ENCODE measurements around the gene RAB31. TPM values are rescaled to one million over a fixed set of nuclear protein-coding genes. Genes with fewer than 3 reads are reported as not detected.

RAB31 gene
- polyA plus RNA-seq, 1 of the 3 experiments (the other 2 are of a cell fraction), result 23.0 TPM

DNA sequence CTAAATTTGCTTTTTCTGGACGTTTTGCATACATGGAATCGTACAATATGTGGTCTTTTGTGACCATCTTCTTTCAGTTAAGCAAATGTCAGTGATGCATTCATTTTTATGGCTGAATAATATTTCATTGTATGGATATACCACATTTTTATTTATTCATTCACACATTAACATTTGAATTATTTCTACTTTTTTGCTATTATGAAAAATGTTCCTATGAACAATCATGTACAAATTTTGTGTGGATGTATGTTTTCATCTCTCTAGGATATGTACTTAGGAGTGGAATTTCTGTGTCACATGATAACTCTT, 110.3 kb downstream of the RAB31 start:
- Histone ChIP-seq H3K79me2 (ENCODE audit: insufficient read depth) (no peaks in the 10 kb centered on the region), H3K27ac (ENCODE audit: low read depth in 2 of 2, low read length in 1 of 2) (no peak overlapping the region), H2AFZ (ENCODE audit: low read depth) (no peak overlapping the region), H3F3A (replicated peaks; ENCODE audit: insufficient read depth) (peaks cover 12% of the 10 kb centered on the region), H3K9ac (no peak overlapping the region), H3K36me3 (replicated peaks in 1 of 2; ENCODE audit: control insufficient read depth in 1 of 2, insufficient read depth in 2 of 2, low read length in 1 of 2) (peaks cover 2 to 35% of the 10 kb centered on the region in 2 experiments), H4K20me1 (ENCODE audit: insufficient read depth) (no peaks in the 10 kb centered on the region), H3K4me2 (no peak overlapping the region), H3K4me1 (ENCODE audit: control insufficient read depth in 1 of 2, insufficient read depth in 2 of 2, low read depth in 1 of 2, low read length in 1 of 2) (peaks cover 0 to 13% of the 10 kb centered on the region in 2 experiments; a peak in 2 of 4 replicates), H3K27me3 (ENCODE audit: insufficient read depth) (no peaks in the 10 kb centered on the region), H3K9me3 (no peaks in the 10 kb centered on the region), H3K4me3 (ENCODE audit: low read depth in 2 of 2, low read length in 1 of 2) (no peak overlapping the region), H3K9me2 (no peaks in the 10 kb centered on the region)
- DNase-seq, result no peak
- TF ChIP-seq, protein P1, sequence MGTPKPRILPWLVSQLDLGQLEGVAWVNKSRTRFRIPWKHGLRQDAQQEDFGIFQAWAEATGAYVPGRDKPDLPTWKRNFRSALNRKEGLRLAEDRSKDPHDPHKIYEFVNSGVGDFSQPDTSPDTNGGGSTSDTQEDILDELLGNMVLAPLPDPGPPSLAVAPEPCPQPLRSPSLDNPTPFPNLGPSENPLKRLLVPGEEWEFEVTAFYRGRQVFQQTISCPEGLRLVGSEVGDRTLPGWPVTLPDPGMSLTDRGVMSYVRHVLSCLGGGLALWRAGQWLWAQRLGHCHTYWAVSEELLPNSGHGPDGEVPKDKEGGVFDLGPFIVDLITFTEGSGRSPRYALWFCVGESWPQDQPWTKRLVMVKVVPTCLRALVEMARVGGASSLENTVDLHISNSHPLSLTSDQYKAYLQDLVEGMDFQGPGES (IDR thresholded peaks at IDR 0.05; ENCODE audit: low read depth, low read length), result no peak
- TF ChIP-seq FOSL2 (IDR thresholded peaks at IDR 0.05; ENCODE audit: borderline replicate concordance, low read depth) (no peak), POLR2AphosphoS5 (IDR thresholded peaks at IDR 0.05; ENCODE audit: low read depth, low read length) (no peak), JUND (IDR thresholded peaks at IDR 0.05) (no peak), TAF1 (IDR thresholded peaks at IDR 0.05; ENCODE audit: borderline replicate concordance, low read depth, low read length) (no peak)
- TF ChIP-seq, protein P2, sequence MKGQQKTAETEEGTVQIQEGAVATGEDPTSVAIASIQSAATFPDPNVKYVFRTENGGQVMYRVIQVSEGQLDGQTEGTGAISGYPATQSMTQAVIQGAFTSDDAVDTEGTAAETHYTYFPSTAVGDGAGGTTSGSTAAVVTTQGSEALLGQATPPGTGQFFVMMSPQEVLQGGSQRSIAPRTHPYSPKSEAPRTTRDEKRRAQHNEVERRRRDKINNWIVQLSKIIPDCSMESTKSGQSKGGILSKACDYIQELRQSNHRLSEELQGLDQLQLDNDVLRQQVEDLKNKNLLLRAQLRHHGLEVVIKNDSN (IDR thresholded peaks at IDR 0.05; ENCODE audit: borderline replicate concordance, low read depth), result no peak
- TF ChIP-seq, protein P3, sequence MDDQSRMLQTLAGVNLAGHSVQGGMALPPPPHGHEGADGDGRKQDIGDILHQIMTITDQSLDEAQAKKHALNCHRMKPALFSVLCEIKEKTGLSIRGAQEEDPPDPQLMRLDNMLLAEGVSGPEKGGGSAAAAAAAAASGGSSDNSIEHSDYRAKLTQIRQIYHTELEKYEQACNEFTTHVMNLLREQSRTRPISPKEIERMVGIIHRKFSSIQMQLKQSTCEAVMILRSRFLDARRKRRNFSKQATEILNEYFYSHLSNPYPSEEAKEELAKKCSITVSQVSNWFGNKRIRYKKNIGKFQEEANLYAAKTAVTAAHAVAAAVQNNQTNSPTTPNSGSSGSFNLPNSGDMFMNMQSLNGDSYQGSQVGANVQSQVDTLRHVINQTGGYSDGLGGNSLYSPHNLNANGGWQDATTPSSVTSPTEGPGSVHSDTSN (IDR thresholded peaks at IDR 0.05), result no peak
- TF ChIP-seq, protein P4, sequence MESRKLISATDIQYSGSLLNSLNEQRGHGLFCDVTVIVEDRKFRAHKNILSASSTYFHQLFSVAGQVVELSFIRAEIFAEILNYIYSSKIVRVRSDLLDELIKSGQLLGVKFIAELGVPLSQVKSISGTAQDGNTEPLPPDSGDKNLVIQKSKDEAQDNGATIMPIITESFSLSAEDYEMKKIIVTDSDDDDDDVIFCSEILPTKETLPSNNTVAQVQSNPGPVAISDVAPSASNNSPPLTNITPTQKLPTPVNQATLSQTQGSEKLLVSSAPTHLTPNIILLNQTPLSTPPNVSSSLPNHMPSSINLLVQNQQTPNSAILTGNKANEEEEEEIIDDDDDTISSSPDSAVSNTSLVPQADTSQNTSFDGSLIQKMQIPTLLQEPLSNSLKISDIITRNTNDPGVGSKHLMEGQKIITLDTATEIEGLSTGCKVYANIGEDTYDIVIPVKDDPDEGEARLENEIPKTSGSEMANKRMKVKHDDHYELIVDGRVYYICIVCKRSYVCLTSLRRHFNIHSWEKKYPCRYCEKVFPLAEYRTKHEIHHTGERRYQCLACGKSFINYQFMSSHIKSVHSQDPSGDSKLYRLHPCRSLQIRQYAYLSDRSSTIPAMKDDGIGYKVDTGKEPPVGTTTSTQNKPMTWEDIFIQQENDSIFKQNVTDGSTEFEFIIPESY (IDR thresholded peaks at IDR 0.05; ENCODE audit: borderline replicate concordance, low read depth), result no peak
- ChIA-PET CTCF (no interaction called here), POLR2A (no interaction called here)
- WGBS (ENCODE audit: low lambda C conversion rate), result 56% methylated on average over 2 of the region's 2 CpGs

DNA sequence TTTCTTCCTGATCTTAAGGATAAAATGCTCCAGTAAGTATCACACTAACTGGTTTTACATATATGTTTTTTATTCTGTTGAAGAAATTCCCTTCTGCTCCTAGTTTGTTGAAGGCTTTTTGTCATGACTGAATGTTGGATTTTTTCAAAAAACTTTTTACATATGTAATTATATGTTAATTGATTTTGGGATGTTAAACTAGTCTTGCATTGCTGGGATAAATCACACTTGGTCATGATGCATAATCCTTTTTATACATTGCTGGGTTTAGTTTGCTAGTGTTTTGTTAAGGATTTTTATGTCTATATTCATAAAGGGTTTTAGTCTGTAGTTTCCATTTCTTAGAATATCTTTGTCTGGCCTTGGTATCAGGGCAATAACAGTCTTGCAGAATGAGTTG, 112.0 kb downstream of the RAB31 start:
- peaks cover 7 to 14% of the 10 kb centered on the region in 2 experiments; a peak in 3 of 4 replicates for H3K4me1 ChIP-seq (ENCODE audit: control insufficient read depth in 1 of 2, insufficient read depth in 2 of 2, low read depth in 1 of 2, low read length in 1 of 2)
- H3K27ac ChIP-seq (ENCODE audit: low read depth in 2 of 2, low read length in 1 of 2), result no peak overlapping the region
- no peak overlapping the region for H3K4me2 ChIP-seq
- H3K9me2 ChIP-seq, result no peaks in the 10 kb centered on the region
- no peak overlapping the region for H2AFZ ChIP-seq (ENCODE audit: low read depth)
- H3K79me2 ChIP-seq (ENCODE audit: insufficient read depth), result no peaks in the 10 kb centered on the region
- H3F3A ChIP-seq (replicated peaks; ENCODE audit: insufficient read depth), result no peaks in the 10 kb centered on the region
- H3K36me3 ChIP-seq (replicated peaks in 1 of 2; ENCODE audit: control insufficient read depth in 1 of 2, insufficient read depth in 2 of 2, low read length in 1 of 2), result peaks cover 2 to 35% of the 10 kb centered on the region in 2 experiments
- H4K20me1 ChIP-seq (ENCODE audit: insufficient read depth), result no peaks in the 10 kb centered on the region
- no peaks in the 10 kb centered on the region for H3K9me3 ChIP-seq
- no peaks in the 10 kb centered on the region for H3K27me3 ChIP-seq (ENCODE audit: insufficient read depth)
- CTCF ChIA-PET, result no interaction called here
- TF ChIP-seq, protein P5, sequence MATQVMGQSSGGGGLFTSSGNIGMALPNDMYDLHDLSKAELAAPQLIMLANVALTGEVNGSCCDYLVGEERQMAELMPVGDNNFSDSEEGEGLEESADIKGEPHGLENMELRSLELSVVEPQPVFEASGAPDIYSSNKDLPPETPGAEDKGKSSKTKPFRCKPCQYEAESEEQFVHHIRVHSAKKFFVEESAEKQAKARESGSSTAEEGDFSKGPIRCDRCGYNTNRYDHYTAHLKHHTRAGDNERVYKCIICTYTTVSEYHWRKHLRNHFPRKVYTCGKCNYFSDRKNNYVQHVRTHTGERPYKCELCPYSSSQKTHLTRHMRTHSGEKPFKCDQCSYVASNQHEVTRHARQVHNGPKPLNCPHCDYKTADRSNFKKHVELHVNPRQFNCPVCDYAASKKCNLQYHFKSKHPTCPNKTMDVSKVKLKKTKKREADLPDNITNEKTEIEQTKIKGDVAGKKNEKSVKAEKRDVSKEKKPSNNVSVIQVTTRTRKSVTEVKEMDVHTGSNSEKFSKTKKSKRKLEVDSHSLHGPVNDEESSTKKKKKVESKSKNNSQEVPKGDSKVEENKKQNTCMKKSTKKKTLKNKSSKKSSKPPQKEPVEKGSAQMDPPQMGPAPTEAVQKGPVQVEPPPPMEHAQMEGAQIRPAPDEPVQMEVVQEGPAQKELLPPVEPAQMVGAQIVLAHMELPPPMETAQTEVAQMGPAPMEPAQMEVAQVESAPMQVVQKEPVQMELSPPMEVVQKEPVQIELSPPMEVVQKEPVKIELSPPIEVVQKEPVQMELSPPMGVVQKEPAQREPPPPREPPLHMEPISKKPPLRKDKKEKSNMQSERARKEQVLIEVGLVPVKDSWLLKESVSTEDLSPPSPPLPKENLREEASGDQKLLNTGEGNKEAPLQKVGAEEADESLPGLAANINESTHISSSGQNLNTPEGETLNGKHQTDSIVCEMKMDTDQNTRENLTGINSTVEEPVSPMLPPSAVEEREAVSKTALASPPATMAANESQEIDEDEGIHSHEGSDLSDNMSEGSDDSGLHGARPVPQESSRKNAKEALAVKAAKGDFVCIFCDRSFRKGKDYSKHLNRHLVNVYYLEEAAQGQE (IDR thresholded peaks at IDR 0.05; ENCODE audit: low read depth, low read length), result no peak
- TF ChIP-seq RAD21 (IDR thresholded peaks at IDR 0.05; ENCODE audit: low read length) (no peak), YY1 (IDR thresholded peaks at IDR 0.05; ENCODE audit: low read depth) (no peak), RXRA (IDR thresholded peaks at IDR 0.05; ENCODE audit: borderline replicate concordance, low read depth) (no peak)
- POLR2A ChIA-PET, result no interaction called here
- no peak for DNase-seq
- H3K4me3 ChIP-seq (ENCODE audit: low read depth in 2 of 2, low read length in 1 of 2), result no peak overlapping the region
- no peak overlapping the region for H3K9ac ChIP-seq

Measured in SK-N-SH (cell line).